K562 (cell line): ENCODE data around the gene SVEP1. TPM values are rescaled to one million over a fixed set of nuclear protein-coding genes. Genes with fewer than 3 reads are reported as not detected.

Experiments
- ARID3B ChIP-seq: fragments of 250-450 bp; sonication (Bioruptor Pico); IDR thresholded peaks from 2 replicates; pipeline ENCODE4 v1.4.0; 2020; ENCODE audit warnings: borderline replicate concordance
- BDP1 ChIP-seq: IDR thresholded peaks from 3 replicates; pipeline ENCODE4 v1.6.1; 2011; ENCODE audit not compliant: insufficient read length, insufficient read depth
- NFXL1 ChIP-seq: fragments of 450-650 bp; formaldehyde crosslinking; IDR thresholded peaks from 2 replicates; pipeline ENCODE4 v1.4.0; 2021; ENCODE audit warnings: mild to moderate bottlenecking
- REST ChIP-seq, 2 experiments: fragments of 450-650 bp; formaldehyde crosslinking in 1 of 2; IDR thresholded peaks; 2 replicates each; pipeline versions ENCODE4 v1.4.0 to v1.6.1; 2014 to 2020; ENCODE audit warnings: mild to moderate bottlenecking in 2 of 2, borderline replicate concordance in 1 of 2, low read depth in 1 of 2
- ZBTB12 ChIP-seq: fragments of 250-450 bp; sonication (Bioruptor Pico); IDR thresholded peaks from 2 replicates; pipeline ENCODE4 v1.4.0; 2020
- polyA plus RNA-seq, 8 experiments: library from polyadenylated mRNA; depleted of rRNA in 4 of 8; stranded (reverse) in 5 of 8; unstranded in 3 of 8; fragments of >200 nt; fragmentation: Nextera tagmentation in 2 of 8; fragmentation: Illumina TruSeq in 1 of 8; extraction: Ambion mirVana in 2 of 8; extraction: Trizol in 1 of 8; gene quantifications; 2 replicates each; pipeline versions ENCODE4 v1.2.1 to v1.2.3, GENCODE V29; 2011 to 2014; ENCODE audit warnings: inconsistent platforms in 1 of 8, missing spikeins in 1 of 8
- total RNA-seq, 7 experiments: library from RNA; depleted of rRNA in 6 of 7; stranded (reverse); fragments of >200 nt in 6 of 7; fragmentation: Illumina TruSeq in 2 of 7; extraction: Trizol in 2 of 7; gene quantifications; 2 replicates each; pipeline versions ENCODE4 v1.2.1 to v1.2.3, GENCODE V29; 2011 to 2021; ENCODE audit warnings: low replicate concordance in 1 of 7

SVEP1 gene
- total and polyA plus RNA-seq, 9 of the 15 experiments (the other 6 are each of a cell fraction or from before 2014, with no cell fraction given), result 0.20 to 0.84 (median 0.43) TPM

GRCh38 chr9:110532908-110533665, 46.5 kb downstream of the SVEP1 start (continued):
- TF ChIP-seq REST (IDR thresholded peaks at IDR 0.05; ENCODE audit: borderline replicate concordance), result no peak
- TF ChIP-seq REST (CRISPR knock-in tag; IDR thresholded peaks at IDR 0.05; ENCODE audit: low read depth), result no peak
- TF ChIP-seq BDP1, result no peak
- TF ChIP-seq ZBTB12 (CRISPR knock-in tag), result no peak
- TF ChIP-seq ARID3B, result no peak
- TF ChIP-seq NFXL1 (CRISPR knock-in tag), result no peak
